Prostate gland (tissue), 2 donors: ENCODE measurements around the gene GPR146.

Experiments
- POLR2AphosphoS5 ChIP-seq: sonication (generic); formaldehyde crosslinking; IDR thresholded peaks from one replicate; pipeline ENCODE4 v1.6.1; 2017; ENCODE audit warnings: antibody characterized with exemption
- TF ChIP-seq, protein P1 (sequence below), 4 experiments: fragments of 200-600 bp in 2 of 4; fragments of 450-650 bp in 2 of 4; sonication (generic) in 2 of 4; IDR thresholded peaks; 1 replicate in 3 of 4; 2 replicates in 1 of 4; pipeline ENCODE4 v1.5.1; 2016 to 2019; ENCODE audit warnings: antibody characterized with exemption in 4 of 4, mild to moderate bottlenecking in 2 of 4, moderate library complexity in 2 of 4

DNA sequence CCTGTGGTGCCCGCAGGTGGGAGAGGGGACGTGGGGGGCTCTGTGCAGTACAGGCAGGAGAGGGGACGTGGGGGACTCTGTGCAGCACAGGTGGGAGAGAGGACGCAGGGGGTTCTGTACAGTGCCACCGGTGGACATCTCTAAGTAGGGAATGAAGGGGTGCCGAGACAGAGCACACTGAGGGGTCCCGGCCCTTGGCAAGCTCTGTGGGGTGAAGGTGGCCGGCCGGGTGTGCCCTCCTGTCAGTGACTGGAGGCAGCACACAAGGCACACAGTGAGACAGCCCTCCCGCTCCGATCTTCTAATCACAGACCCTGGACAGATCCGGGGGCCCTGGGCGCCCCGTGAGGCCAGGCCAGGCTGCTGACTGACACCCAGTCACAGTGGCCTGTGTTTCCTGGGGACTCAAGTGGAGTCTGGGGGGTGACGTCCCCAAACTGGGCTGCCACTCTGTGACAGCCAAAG, 11.2 kb downstream of the GPR146 start:
- TF ChIP-seq, protein P1, sequence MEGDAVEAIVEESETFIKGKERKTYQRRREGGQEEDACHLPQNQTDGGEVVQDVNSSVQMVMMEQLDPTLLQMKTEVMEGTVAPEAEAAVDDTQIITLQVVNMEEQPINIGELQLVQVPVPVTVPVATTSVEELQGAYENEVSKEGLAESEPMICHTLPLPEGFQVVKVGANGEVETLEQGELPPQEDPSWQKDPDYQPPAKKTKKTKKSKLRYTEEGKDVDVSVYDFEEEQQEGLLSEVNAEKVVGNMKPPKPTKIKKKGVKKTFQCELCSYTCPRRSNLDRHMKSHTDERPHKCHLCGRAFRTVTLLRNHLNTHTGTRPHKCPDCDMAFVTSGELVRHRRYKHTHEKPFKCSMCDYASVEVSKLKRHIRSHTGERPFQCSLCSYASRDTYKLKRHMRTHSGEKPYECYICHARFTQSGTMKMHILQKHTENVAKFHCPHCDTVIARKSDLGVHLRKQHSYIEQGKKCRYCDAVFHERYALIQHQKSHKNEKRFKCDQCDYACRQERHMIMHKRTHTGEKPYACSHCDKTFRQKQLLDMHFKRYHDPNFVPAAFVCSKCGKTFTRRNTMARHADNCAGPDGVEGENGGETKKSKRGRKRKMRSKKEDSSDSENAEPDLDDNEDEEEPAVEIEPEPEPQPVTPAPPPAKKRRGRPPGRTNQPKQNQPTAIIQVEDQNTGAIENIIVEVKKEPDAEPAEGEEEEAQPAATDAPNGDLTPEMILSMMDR (IDR thresholded peaks at IDR 0.05) = no peak
- TF ChIP-seq POLR2AphosphoS5 = no peak
